Kidney (tissue), 14 donors: Measurements from ENCODE around the gene PALM3. TPM values are rescaled to one million over a fixed set of nuclear protein-coding genes. Genes with fewer than 3 reads are reported as not detected.

Source experiments
- DNase-seq, 5 donors: peaks; one replicate each; pipeline ENCODE4 v3.0.0-alpha.2; 2013 to 2020
- FAIRE-seq: peaks from 2 replicates; lab custom pipeline; 2012; peaks lifted over from hg19 to GRCh38; lab: Jason Lieb, UNC
- H3K27ac ChIP-seq, 2 donors: one replicate each; pipeline ENCODE4 v1.7.0; 2013; ENCODE audit warnings: low read depth in 2 of 2, low read length in 2 of 2, inconsistent platforms in 1 of 2
- H3K27me3 ChIP-seq: one replicate; pipeline ENCODE4 v1.7.1; 2013; ENCODE audit warnings: low read length, inconsistent platforms; ENCODE audit not compliant: control insufficient read depth, insufficient read depth
- H3K36me3 ChIP-seq, 3 donors: one replicate each; pipeline versions ENCODE4 v1.7.0 to v1.7.1; 2013; ENCODE audit warnings: low read length in 3 of 3, control low read depth in 1 of 3, inconsistent platforms in 1 of 3; ENCODE audit not compliant: insufficient read depth in 3 of 3, control insufficient read depth in 2 of 3
- H3K4me1 ChIP-seq, 3 donors: one replicate each; pipeline versions ENCODE4 v1.7.0 to v1.7.1; 2013; ENCODE audit warnings: low read length in 3 of 3, inconsistent platforms in 1 of 3, low read depth in 1 of 3; ENCODE audit not compliant: control insufficient read depth in 2 of 3, insufficient read depth in 2 of 3
- H3K4me3 ChIP-seq, 3 donors: one replicate each; pipeline versions ENCODE4 v1.7.0 to v1.8.1; 2013; ENCODE audit warnings: low read length in 3 of 3, control low read depth in 1 of 3, inconsistent platforms in 1 of 3
- H3K9ac ChIP-seq, 3 donors: one replicate each; pipeline versions ENCODE4 v1.7.0 to v1.7.1; 2013; ENCODE audit warnings: low read length in 3 of 3, control low read depth in 1 of 3, inconsistent platforms in 1 of 3
- H3K9me3 ChIP-seq, 3 donors: one replicate each; pipeline versions ENCODE4 v1.7.0 to v1.7.1; 2013; ENCODE audit warnings: low read length in 3 of 3, control low read depth in 1 of 3, inconsistent platforms in 1 of 3; ENCODE audit not compliant: control insufficient read depth in 2 of 3, insufficient read depth in 1 of 3
- intact Hi-C: fragments of 100-400 bp; cut with DNase I; formaldehyde crosslinking; loops from one replicate; pipeline ENCODE4 v1.11.1; 2022
- polyA plus RNA-seq: library from polyadenylated mRNA; stranded (reverse); fragments of 350-450 nt; fragmentation: Illumina TruSeq; extraction: RNeasy Lipid Tissue Mini Kit (QIAGEN cat#74804); gene quantifications from one replicate; pipeline ENCODE4 v1.2.3, GENCODE V29; 2014; ENCODE audit warnings: low read depth, low replicate concordance; ENCODE audit not compliant: insufficient read depth
- total RNA-seq: library from RNA; stranded (reverse); fragmentation: NEBNext Ultra II Directional; extraction: Animal tissue kit (Norgen Biotek cat#: 25700); gene quantifications from one replicate; pipeline ENCODE4 v1.2.1, GENCODE V29; 2021
- TF ChIP-seq, protein P1 (sequence below): IDR thresholded peaks from 3 replicates; pipeline ENCODE4 v1.5.1; 2012; ENCODE audit warnings: mild to moderate bottlenecking, moderate library complexity, borderline replicate concordance; ENCODE audit not compliant: insufficient read depth; ENCODE audit errors: extremely low read depth
- donor health status: control.
- donor health status: control.
- donor health status: control.
- donor health status: control.
- donor health status: control.
- donor health status: DM: yes; HTN: yes; CAD: no.
- donor health status: Normal renal cell carcinoma (clear cell type).

The PALM3 gene
- total and polyA plus RNA-seq, 2 donors from 2014 or later: 19.4 to 45.8 TPM

DNA sequence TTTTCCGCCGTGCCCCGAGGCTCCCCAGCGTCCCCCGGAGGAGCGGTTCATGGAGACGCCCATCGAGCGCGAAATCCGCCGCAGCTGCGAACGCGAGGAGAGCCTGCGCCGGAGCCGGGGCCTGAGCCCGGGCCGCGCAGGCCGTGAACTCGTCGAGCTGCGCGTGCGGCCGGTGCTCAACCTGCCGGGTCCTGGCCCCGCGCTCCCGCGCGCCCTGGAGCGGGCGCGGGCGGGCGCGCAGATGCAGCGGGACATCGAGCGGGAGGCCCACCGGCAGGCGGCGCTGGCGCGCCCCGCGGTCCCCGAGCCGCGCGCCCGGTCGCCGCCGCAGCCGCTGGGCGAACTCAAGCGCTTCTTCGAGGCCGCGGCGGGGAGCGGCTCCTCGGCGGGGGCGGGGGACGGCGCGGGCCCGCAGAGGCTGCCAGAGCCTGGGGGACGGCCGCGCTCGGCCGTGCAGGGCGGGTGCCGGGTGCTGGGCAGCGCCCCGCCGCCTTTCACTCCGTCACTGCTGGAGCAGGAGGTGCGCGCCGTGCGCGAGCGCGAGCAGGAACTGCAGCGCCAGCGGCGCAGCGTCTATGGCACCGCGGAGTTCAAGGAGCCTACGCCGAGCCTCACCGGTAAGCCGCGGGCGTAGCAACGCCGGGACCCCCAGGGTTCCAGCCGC is 11.5 kb upstream of the PALM3 start:
- Histone ChIP-seq H3K9ac (peak overlapping the region; percentile 20 to 86 (median 62)), H3K36me3 (no peaks in the 10 kb centered on the region), H3K9me3 (no peaks in the 10 kb centered on the region), H3K27ac (peak overlapping the region; percentile 88 to 97), H3K27me3 (no peaks in the 10 kb centered on the region), H3K4me1 (peaks cover 0 to 14% (median 2%) of the 10 kb centered on the region in 3 donors), H3K4me3 (peak overlapping the region; percentile 57 to 88 (median 84))
- intact Hi-C loops: no loop called here
- DNase-seq: peak; percentile 74 to 91 (median 86)
- FAIRE-seq: no peak
- TF ChIP-seq, protein P1, sequence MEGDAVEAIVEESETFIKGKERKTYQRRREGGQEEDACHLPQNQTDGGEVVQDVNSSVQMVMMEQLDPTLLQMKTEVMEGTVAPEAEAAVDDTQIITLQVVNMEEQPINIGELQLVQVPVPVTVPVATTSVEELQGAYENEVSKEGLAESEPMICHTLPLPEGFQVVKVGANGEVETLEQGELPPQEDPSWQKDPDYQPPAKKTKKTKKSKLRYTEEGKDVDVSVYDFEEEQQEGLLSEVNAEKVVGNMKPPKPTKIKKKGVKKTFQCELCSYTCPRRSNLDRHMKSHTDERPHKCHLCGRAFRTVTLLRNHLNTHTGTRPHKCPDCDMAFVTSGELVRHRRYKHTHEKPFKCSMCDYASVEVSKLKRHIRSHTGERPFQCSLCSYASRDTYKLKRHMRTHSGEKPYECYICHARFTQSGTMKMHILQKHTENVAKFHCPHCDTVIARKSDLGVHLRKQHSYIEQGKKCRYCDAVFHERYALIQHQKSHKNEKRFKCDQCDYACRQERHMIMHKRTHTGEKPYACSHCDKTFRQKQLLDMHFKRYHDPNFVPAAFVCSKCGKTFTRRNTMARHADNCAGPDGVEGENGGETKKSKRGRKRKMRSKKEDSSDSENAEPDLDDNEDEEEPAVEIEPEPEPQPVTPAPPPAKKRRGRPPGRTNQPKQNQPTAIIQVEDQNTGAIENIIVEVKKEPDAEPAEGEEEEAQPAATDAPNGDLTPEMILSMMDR: peak; percentile 62

DNA sequence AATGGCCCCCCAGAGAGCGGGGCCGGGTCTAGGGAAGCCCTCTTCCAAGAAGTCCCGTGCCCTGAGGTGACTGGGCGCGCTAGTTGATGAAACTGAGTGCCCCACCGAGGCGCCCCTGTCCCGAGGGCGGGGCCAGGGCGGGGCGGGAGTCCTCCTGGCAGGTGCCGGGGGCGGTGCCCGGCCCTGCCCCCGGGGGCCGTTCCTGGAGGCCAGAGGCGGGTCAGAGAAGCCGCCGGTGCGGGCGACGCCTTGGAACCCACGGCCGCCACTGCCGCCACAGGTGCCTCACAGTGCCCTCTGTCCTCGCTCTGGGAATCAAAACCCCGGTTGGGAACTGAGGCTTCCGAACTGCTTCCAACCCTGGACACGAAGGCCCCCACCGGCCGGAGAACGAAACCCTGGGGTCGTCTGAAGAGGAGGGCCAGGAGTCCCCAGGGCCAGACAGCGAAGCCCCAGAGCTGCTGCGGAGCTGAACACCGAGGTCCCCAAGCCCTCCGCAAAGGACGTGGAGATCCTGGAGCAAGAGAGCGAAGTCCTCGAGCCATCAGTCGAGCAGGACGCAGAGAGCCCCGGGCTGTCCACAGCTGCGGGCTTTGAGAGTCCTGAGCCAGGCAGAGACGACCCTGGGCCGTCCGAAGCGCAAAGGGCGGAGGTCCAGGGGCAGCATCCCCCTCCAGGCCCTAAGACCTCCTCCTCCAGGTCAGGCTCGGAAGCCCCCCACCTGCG is 10.8 kb upstream of the PALM3 start, which contains the start of gene MISP3:
Gene MISP3 (plus strand): TSS at position 252 of the 726 bp plus-strand sequence. CDS start 524 bp downstream, outside the sequence.
- H3K4me3 ChIP-seq: peak within 1 kb of the TSS; percentile 57 to 88 (median 84)
- peak within 1 kb of the TSS in 2 of 3 donors; percentile 62 to 86 for H3K9ac ChIP-seq
- peak in 3 of 5 donors; percentile 54 to 92 (median 79) for DNase-seq
- peak within 1 kb of the TSS; percentile 88 to 97 for H3K27ac ChIP-seq
- no peaks in the 10 kb centered on the region for H3K9me3 ChIP-seq
- TF ChIP-seq, protein P1: no peak
- no peak for FAIRE-seq
- no peaks in the 10 kb centered on the region for H3K27me3 ChIP-seq
- intact Hi-C loops: no loop called here
- H3K4me1 ChIP-seq: peaks cover 0 to 14% (median 2%) of the 10 kb centered on the region in 3 donors
- H3K36me3 ChIP-seq: no peaks in the 10 kb centered on the region

DNA sequence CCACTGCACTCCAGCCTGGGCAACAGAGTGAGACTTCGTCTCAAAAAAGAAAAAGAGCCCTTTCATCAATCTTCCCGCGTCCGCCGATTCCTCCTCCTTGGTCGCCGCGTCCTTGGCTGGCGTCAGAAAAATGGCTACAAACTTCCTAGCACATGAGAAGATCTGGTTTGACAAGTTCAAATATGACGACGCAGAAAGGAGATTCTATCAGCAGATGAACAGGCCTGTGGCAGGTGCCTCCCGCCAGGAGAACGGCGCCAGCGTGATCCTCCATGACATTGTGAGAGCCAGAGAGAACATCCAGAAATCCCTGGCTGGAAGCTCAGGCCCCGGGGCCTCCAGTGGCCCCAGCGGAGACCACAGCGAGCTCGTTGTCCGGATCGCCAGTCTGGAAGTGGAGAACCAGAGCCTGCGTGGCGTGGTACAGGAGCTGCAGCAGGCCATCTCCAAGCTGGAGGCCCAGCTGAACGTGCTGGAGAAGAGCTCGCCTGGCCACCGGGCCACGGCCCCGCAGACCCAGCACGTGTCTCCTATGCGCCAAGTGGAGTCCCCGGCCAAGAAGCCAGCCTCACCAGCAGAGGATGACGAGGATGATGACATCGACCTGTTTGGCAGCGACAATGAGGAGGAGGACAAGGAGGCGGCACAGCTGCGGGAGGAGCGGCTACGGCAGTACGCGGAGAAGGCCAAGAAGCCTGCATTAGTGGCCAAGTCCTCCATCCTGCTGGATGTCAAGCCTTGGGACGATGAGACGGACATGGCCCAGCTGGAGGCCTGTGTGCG is 8.6 kb upstream of the PALM3 start:
- no peak for FAIRE-seq
- intact Hi-C loops: no loop called here

More for the DNA sequence above, 8.6 kb upstream of the PALM3 start:
- Histone ChIP-seq H3K27me3 (no peaks in the 10 kb centered on the region), H3K4me3 (no peak overlapping the region), H3K4me1 (peaks cover 0 to 14% (median 2%) of the 10 kb centered on the region in 3 donors), H3K27ac (no peak overlapping the region), H3K36me3 (no peaks in the 10 kb centered on the region), H3K9ac (no peak overlapping the region), H3K9me3 (no peaks in the 10 kb centered on the region)
- TF ChIP-seq, protein P1: no peak
- DNase-seq: peak in 1 of 5 donors; percentile 56
